HG03354 (cell line): ENCODE data around the gene DLG2.
"Not testable (repeated sequence)": the region's sequence is repeated elsewhere in the genome, so short reads cannot be mapped to it uniquely, and the experiment has no call there.

ENCODE experiments used
- ATAC-seq: cut with Tn5 transposase; IDR thresholded peaks from one replicate; pipeline ENCODE4 v1.9.1; 2021; ENCODE audit warnings: mild to moderate bottlenecking; ENCODE audit not compliant: unreplicated experiment, poor library complexity, severe bottlenecking

DLG2 gene

DNA sequence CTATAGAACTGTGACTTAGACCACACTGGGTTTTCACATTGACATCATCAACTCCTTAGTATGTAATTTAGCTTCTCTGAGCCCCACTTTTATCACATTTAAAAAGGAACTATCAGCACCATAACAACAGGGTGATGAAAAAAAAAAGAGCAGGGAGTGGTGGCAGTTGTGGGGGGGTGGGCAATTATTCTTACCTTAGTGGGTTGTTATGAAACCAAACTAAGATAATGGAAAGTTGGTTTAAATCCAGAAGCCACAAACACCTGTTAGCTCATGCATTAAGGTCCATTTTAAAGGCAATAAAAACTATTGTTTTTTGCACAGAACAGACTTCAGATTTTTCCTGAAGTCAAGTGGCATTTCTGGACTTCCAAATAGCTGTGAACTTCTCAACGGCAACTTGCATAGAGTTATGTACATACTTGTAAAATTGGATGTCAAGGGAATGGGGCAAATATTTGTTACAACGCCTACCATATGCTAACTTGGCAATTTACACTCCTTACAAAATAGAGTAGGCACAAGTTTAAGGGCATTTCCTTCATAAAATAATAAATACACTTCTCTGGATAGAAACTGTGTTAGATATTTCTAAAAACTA lies 793.6 kb downstream of the DLG2 start:
- no peak for ATAC-seq

DNA sequence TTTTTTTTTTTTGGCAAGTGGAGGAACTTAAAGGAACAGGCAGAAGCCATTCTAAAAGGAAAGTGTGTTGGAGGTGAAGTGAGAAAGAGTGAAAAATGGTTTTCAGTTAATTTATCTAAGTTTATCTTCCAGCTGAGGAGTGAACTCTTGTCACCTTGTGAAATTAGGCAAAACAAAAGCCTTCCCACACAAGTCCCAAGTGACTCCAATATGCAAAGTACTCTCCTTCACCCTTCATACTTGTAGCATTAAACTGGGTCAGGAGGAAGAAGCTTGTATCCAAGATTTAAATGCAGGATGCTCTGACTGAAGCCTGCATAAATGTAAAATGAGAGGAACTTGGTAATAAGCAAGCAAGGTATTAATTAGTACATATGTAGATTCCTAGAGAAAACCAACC lies 796.8 kb downstream of the DLG2 start:
- ATAC-seq, result no peak

DNA sequence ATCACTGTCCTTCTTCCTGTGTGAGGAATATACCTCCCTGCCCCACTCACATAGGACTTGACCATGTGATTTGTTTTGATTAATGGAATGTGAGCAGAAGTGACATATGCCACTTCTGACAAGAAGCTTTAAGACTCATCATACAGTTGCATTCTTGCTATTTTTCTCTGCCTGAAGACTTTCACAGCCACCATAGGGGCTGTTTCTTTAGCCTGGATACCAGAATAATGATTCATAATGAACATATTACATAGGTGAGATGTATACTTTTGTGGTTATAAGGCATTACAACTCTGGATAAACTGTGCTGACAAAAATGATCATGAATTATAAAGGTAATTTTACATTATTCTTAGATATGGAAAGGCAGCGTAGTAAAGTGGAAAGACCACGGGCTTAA lies 798.0 kb downstream of the DLG2 start:
- no peak for ATAC-seq

DNA sequence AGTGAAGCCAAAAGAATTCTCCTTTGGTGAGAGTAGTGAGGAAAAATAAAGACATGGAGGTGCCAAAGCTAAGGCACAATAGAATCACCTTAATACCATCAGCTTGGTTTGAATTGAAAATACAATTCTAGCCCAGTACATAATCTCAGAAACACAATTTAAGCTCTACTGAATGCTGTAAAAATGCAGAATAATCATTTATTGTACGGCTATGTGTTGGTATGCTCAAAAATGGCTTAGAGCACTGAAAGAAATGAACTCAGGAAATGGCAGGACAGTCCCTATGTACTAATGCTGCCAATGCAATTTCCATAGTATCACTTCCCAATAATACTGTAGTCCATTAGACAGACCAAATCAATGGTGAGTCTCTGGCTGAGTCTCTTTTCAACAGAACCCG lies 798.5 kb downstream of the DLG2 start:
- ATAC-seq, result no peak

GRCh38 chr11:84825106-84825660 lies 802.0 kb downstream of the DLG2 start:
- no peak for ATAC-seq

DNA sequence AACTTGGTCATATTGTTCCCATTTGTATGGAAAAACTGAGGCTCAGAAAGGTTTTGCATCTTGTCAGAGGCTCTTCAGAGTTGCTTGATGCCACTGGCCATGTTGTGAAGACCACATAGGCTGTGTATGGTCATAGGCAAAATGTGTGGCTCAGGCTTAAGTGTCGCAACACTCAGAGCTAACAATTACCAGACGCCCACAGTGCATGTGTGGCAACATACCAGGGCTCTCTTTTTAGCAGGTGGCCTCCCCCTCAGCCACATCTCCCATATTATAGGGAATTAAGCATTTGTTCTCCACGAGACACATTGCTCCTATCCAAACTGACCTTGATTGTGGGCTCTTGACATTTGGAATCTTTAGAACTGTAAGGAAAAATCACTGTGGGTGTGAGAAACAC lies 802.5 kb downstream of the DLG2 start:
- no peak for ATAC-seq

- no peak for ATAC-seq
Observed at GRCh38 chr11:84819537-84819936, 807.6 kb downstream of the DLG2 start.

DNA sequence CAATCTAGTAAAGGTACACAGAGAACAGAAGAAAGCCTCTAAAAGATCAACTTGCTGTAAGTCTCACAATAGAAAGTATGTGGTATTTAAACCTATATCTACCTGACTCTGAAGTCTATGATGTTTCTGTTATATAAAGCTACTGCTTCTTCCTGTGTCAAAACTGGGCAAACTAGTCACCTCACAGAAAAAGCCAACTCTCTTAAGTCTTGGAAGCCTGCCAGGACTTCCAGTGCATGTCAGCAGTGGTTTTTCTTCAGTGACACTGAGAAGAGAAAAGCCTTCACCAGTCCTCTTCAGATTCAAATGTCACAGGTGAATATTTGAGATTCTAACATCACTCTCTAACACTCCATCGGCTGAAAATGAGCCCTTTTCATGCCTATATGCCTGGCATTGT lies 808.0 kb downstream of the DLG2 start:
- no peak for ATAC-seq

DNA sequence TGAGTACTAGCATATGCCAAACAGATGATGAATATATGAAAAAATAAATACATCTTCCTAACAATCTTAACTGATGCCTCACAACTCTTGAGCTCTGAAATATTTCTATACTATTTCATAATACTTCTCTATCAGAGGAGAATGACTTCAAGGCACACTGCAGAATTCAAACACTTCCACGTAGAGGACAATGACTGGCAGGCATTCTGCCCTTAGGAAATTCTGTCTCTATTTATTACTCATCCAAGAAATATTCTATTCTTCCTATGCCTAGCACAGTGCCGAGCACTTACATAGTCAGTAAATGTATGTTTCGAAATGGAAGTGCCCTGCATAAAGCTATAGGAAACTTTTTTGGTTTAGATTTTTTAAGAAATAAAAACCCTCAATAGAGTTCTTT lies 809.1 kb downstream of the DLG2 start:
- ATAC-seq, result no peak

DNA sequence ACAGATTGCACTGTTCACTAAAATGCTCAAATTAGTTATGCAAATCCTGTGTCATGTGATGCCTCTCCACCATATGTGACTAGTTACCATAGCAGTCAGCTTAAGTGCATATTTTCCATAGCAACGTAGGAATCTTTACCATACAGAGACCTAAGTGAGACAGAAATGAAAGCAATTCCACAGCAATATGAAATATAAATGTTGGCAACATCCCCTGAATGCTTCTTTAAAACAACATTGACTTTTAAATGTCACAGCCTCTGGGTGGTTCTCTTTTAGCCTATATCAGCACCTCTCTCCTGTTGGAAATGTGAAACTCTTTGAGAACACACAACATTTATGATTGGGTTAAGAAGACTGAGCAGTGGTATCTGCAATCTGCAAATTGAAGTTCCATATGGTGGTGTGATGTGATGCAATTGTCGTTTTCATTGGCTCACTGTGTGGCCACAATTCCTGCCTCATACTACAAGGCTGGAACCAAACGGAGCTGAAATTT lies 814.6 kb downstream of the DLG2 start:
- no peak for ATAC-seq

DNA sequence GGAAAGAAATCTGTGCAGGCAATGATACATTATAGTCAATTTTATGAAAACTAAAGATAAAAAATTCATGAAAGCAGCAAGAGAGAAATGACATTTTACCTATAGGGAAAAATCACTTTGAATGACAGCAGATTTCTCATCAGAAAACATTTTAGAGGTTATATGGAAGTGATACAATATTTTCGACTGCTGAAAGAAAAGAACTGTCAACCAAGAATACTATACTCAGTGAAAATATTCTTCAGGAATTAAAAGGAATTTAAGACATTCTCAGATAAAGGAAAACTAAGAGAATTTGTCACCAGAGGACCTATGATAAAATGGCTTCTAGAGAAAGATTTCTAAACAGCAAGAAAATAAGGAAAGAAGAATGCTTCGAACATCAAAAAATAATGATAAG lies 820.8 kb downstream of the DLG2 start:
- ATAC-seq, result no peak

- no peak for ATAC-seq
Observed at GRCh38 chr11:84804041-84804440, 823.1 kb downstream of the DLG2 start.

DNA sequence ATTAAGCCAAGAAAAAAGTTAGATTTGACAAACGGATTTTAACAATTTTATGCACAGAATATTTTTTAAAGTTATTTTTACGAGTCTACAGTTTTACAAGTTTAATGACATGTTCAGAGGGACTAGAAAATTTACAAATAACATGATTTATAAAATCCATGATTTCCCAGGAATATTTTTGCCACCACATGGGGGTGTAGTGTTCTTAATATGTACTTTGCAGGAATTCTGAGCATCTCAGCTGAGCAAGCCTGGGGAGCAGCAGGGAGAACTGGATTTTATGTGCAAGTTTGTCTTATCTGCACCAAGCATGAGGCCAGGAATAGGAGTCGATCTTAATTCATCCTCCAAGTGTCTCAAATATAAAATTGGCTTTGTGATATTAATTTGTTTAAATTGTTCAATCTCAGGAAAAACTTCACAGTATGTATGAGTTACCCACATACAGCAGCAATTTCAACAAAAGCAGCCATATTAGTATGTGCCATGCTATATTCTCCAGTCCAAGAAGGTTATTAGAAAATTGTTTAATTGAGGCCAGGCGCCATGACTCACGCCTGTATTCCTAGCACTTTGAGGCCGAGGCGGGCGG lies 826.3 kb downstream of the DLG2 start:
- ATAC-seq, result no peak

- no peak for ATAC-seq
Observed at GRCh38 chr11:84799112-84799511, 828.0 kb downstream of the DLG2 start.

- ATAC-seq, result no peak
Observed at GRCh38 chr11:84795698-84796097, 831.4 kb downstream of the DLG2 start.

DNA sequence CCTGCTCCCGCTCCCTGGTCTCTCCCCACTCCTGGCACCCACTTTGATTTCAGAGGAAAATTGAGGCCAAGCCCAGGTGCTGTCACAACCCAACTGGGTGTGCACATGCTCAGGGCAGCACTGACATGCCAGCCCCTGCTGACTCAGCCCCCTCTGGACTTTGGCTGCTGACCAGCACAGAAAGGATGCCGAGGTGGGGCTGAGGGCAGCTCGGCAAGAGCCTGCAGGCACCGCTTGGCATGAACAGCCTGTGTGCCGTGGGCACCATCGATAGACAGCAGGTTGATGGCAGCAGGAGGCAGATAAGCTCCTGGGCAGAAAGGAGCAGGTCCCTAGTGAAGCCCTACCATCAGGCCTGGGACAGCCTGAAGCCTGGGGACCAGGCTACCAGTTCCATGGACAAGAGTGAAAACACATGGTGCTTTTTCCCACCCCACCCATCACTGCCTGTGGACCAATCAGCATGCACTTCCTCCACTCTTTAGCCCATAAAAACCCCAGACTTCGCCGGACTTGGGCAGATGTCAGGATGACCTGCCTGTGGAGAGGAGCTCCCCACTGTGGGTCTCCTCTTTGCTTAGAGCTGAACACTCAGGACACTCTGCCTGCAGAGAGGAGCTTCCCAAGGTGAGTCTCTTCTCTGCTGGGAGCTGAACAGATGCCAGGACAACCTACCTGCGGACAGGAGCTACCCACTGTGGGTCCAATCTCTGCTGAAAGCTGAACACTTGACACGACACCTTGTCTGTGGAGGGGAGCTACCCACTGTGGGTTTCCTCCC lies 832.3 kb downstream of the DLG2 start:
- no peak for ATAC-seq

DNA sequence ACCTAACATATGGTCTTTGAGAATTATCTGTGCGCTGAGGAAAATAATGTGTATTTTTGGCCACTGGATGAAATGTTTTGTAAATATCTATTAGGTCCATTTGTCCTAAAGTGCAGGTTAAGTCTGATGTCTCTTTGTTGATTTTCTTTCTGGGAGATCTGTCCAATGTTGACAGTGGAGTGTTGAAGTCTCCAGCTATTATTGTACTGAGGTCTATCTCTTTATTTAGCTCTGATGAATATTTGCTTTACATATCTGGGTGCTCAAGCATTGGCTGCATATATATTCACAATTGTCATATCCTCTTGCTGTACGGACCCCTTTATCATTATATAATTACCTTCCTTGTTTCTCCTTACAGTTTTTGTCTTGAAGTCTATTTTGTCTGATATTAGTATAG lies 833.8 kb downstream of the DLG2 start:
- no peak for ATAC-seq

- ATAC-seq, result no peak
Observed at GRCh38 chr11:84790849-84791427, 836.2 kb downstream of the DLG2 start.

- no peak for ATAC-seq
Observed at GRCh38 chr11:84788220-84788619, 838.9 kb downstream of the DLG2 start.

GRCh38 chr11:84784158-84784557 lies 843.0 kb downstream of the DLG2 start:
- ATAC-seq, result not testable (repeated sequence)
